HEK293 (cell line): ENCODE data around the gene ZNF600.
"Not testable (repeated sequence)": the region's sequence is repeated elsewhere in the genome, so short reads cannot be mapped to it uniquely, and the experiment has no call there.

Experiments used
- CTCF ChIA-PET: fragments of 350-600 bp; formaldehyde crosslinking; extraction: SDS; loops from one replicate; lab custom pipeline; 2021; ENCODE audit warnings: antibody characterized with exemption; lab: Yijun Ruan, JAX
- POLR2A ChIA-PET: fragments of 300-600 bp; formaldehyde crosslinking; extraction: SDS; loops from one replicate; lab custom pipeline; 2020; ENCODE audit warnings: antibody characterized with exemption, inconsistent platforms; lab: Yijun Ruan, JAX
- H3K27ac ChIP-seq: fragments of 200-500 bp; sonication (Bioruptor generic); 2 replicates; pipeline ENCODE4 v1.5.1; 2014; ENCODE audit warnings: low read depth, low read length, control low read depth, inconsistent platforms; ENCODE audit errors: extremely low read depth
- H3K36me3 ChIP-seq, 2 experiments: fragments of 200-500 bp in 1 of 2; sonication (Bioruptor generic) in 1 of 2; 1 replicate in 1 of 2; 2 replicates in 1 of 2; pipeline ENCODE4 v1.5.1; 2014 to 2017; ENCODE audit warnings: inconsistent platforms in 2 of 2, low read length in 2 of 2; ENCODE audit not compliant: control insufficient read depth in 2 of 2, insufficient read depth in 1 of 2
- H3K4me1 ChIP-seq: fragments of 200-500 bp; sonication (Bioruptor generic); 2 replicates; pipeline ENCODE4 v1.5.1; 2014; ENCODE audit warnings: mild to moderate bottlenecking, low read length, inconsistent platforms; ENCODE audit not compliant: control insufficient read depth, insufficient read depth
- H3K4me3 ChIP-seq: 2 replicates; pipeline ENCODE4 v1.5.1; 2011; ENCODE audit warnings: low read depth, mild to moderate bottlenecking, control low read depth, low read length, moderate library complexity
- H3K9me3 ChIP-seq: fragments of 200-500 bp; sonication (Bioruptor generic); 2 replicates; pipeline ENCODE4 v1.5.1; 2014; ENCODE audit warnings: low read depth, low read length, inconsistent platforms; ENCODE audit not compliant: control insufficient read depth, insufficient read depth
- GLIS2 ChIP-seq: fragments of 450-650 bp; formaldehyde crosslinking; IDR thresholded peaks from 2 replicates; pipeline ENCODE4 v1.5.1; 2016; ENCODE audit warnings: missing biosample characterization, missing genetic modification characterization
- KLF16 ChIP-seq: fragments of 450-650 bp; formaldehyde crosslinking; IDR thresholded peaks from 2 replicates; pipeline ENCODE4 v1.5.1; 2017; ENCODE audit warnings: missing biosample characterization, missing genetic modification characterization
- PATZ1 ChIP-seq: fragments of 450-650 bp; formaldehyde crosslinking; IDR thresholded peaks from 2 replicates; pipeline ENCODE4 v1.5.1; 2016; ENCODE audit warnings: missing biosample characterization, missing genetic modification characterization
- PBX3 ChIP-seq: sonication (generic); formaldehyde crosslinking; IDR thresholded peaks from 2 replicates; pipeline ENCODE4 v1.8.1; 2022; ENCODE audit warnings: mild to moderate bottlenecking, moderate library complexity, missing genetic modification reagents
- ZBTB11 ChIP-seq: fragments of 450-650 bp; formaldehyde crosslinking; conservative IDR thresholded peaks from 2 replicates; pipeline ENCODE4 v1.5.1; 2016; ENCODE audit warnings: low read depth, missing biosample characterization, missing genetic modification characterization
- ZBTB20 ChIP-seq: fragments of 450-650 bp; formaldehyde crosslinking; IDR thresholded peaks from 2 replicates; pipeline ENCODE4 v1.5.1; 2016; ENCODE audit warnings: missing biosample characterization, missing genetic modification characterization
- ZNF335 ChIP-seq: fragments of 450-650 bp; formaldehyde crosslinking; conservative IDR thresholded peaks from 2 replicates; pipeline ENCODE4 v1.5.1; 2016; ENCODE audit warnings: missing biosample characterization, missing genetic modification characterization
- ZNF518A ChIP-seq: fragments of 450-650 bp; formaldehyde crosslinking; conservative IDR thresholded peaks from 2 replicates; pipeline ENCODE4 v1.5.1; 2016; ENCODE audit warnings: low read depth, missing biosample characterization, missing genetic modification characterization
- ZNF76 ChIP-seq: fragments of 450-650 bp; formaldehyde crosslinking; IDR thresholded peaks from 2 replicates; pipeline ENCODE4; 2016; ENCODE audit warnings: low read depth, missing biosample characterization, missing genetic modification characterization, borderline replicate concordance
- ZXDB ChIP-seq: fragments of 450-650 bp; formaldehyde crosslinking; IDR thresholded peaks from 2 replicates; pipeline ENCODE4 v1.5.1; 2016; ENCODE audit warnings: missing biosample characterization, missing genetic modification characterization

ZNF600 gene

DNA sequence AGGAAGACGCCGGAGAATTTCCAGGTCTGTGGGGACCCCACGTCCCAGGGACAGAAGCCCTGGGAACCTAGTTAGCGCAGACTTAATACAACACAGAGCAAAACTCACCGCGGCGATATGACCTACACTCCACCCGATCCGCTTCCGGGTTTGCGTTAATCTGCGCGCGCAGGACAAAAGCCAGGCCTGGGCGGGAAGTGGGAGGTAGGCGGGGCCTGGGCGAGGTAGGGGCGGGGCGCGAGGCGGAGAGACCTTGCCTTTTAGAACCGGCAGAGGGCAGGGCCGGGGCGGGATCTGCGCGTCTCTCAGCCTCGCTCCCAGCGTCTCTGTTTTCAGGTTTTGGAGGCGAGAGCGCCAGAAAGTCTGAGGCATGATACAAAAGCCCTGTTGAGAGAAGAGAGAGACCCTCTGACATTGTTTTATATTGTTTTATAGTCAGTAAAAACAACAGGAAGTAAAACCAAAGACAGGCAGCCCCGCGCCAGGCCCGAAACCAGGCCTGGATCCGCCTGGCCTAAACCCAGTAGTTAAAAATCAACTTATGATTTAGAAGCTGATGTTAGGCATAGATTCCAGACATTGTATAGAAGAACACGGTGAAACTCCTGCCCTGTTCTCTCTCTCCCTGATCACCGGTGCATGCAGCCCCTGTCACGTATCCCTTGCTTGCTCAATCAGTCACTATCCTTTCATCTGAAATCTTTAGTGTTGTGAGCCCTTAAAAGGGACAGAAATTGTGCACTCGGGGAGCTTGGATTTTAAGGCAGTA, 51.5 kb downstream of the ZNF600 start, which contains the start of gene ZNF611 (continued):
- TF ChIP-seq ZBTB11 (tag by site-specific recombination): 0 out of 2 replicates have a peak, but pooled peaks have one; percentile 17
- TF ChIP-seq, all 188 proteins: peak for 11

- peak overlapping the region; percentile 82 for H3K4me3 ChIP-seq
- H3K27ac ChIP-seq: no peak overlapping the region
- no peak for TF ChIP-seq KLF16
- 0 out of 2 replicates have a peak, but pooled peaks have one; percentile 17 for TF ChIP-seq PATZ1
- peak; percentile 70 for TF ChIP-seq ZNF335 (tag by site-specific recombination)
- TF ChIP-seq ZNF518A: no peak
- peak; percentile 26; the same call in 1 of the 2 replicates for TF ChIP-seq ZBTB20 (tag by site-specific recombination)
- 0 out of 2 replicates have a peak, but pooled peaks have one; percentile 15 for TF ChIP-seq GLIS2 (tag by site-specific recombination)
- TF ChIP-seq ZNF76: no peak
- peak; percentile 34; the same call in 1 of the 2 replicates for TF ChIP-seq ZXDB
- TF ChIP-seq PBX3 (CRISPR knock-in tag): peak; percentile 82
- no peaks in the 10 kb centered on the region for H3K9me3 ChIP-seq
- ChIA-PET POLR2A (interaction anchor here (0.6 kb wide), 1 partner anchor 599 kb away, joined by 4 read pairs; no protein-coding TSS in a partner anchor), CTCF (no interaction called here)
- H3K4me1 ChIP-seq: no peaks in the 10 kb centered on the region
- no peaks in the 10 kb centered on the region for H3K36me3 ChIP-seq
Measured at GRCh38 chr19:52734331-52734892, 52.2 kb downstream of the ZNF600 start.

- H3K9me3 ChIP-seq, CTCF ChIA-PET: not testable (repeated sequence)
- H3K36me3 ChIP-seq: peaks cover 0 to 12% of the 10 kb centered on the region in 2 experiments; a peak in 2 of 3 replicates
Measured at GRCh38 chr19:52726051-52726450, 60.5 kb downstream of the ZNF600 start.

More at GRCh38 chr19:52726051-52726450, 60.5 kb downstream of the ZNF600 start:
- POLR2A ChIA-PET, H3K4me1 ChIP-seq, H3K4me3 ChIP-seq, H3K27ac ChIP-seq: not testable (repeated sequence)
